Naive thymus-derived CD8-positive, alpha-beta T cell (primary cell): Measurements from ENCODE around the gene ZNF708. TPM values are rescaled to one million over a fixed set of nuclear protein-coding genes. Genes with fewer than 3 reads are reported as not detected.
"Not testable (repeated sequence)": the region's sequence is repeated elsewhere in the genome, so short reads cannot be mapped to it uniquely, and the experiment has no call there.

Source experiments
- ATAC-seq, 2 donors: fragments of 150-1000 bp; cut with Tn5 transposase in 1 of 2; sonication (Bioruptor Pico), chemical (Tn5 transposase) in 1 of 2; 1 replicate in 1 of 2; 2 replicates in 1 of 2; pipeline ENCODE4 v1.10.0; 2021; ENCODE audit warnings: mild to moderate bottlenecking in 2 of 2, moderate library complexity in 2 of 2
- POLR2A ChIA-PET: fragments of 350-600 bp; sonication (Branson Sonifier 250); formaldehyde crosslinking; loops from one replicate; lab custom pipeline; 2021; ENCODE audit warnings: antibody characterized with exemption; lab: Charles Lee
- DNase-seq, 10 donors: peaks; one replicate each; pipeline versions ENCODE4 v3.0.0 to v3.0.0-alpha.2; 2020 to 2022
- H3K27ac Mint-ChIP-seq, 10 donors: one replicate each; pipeline ENCODE4 v1.8.0; 2020 to 2022; ENCODE audit warnings: mild to moderate bottlenecking in 10 of 10, mixed read lengths in 10 of 10, moderate library complexity in 4 of 10, inconsistent platforms in 1 of 10
- H3K27me3 Mint-ChIP-seq, 5 donors: one replicate each; pipeline ENCODE4 v1.8.0; 2021 to 2022; ENCODE audit warnings: mixed read lengths in 5 of 5
- H3K36me3 Mint-ChIP-seq, 3 donors: one replicate each; pipeline ENCODE4 v1.8.0; 2020 to 2022; ENCODE audit warnings: mixed read lengths in 3 of 3, mild to moderate bottlenecking in 2 of 3, inconsistent platforms in 1 of 3
- H3K4me1 Mint-ChIP-seq, 4 donors: one replicate each; pipeline ENCODE4 v1.8.0; 2021 to 2022; ENCODE audit warnings: mixed read lengths in 4 of 4
- H3K4me3 Mint-ChIP-seq, 10 donors: one replicate each; pipeline ENCODE4 v1.8.0; 2020 to 2022; ENCODE audit warnings: mild to moderate bottlenecking in 10 of 10, mixed read lengths in 10 of 10, moderate library complexity in 6 of 10, inconsistent platforms in 1 of 10
- H3K9me3 Mint-ChIP-seq, 9 donors: one replicate each; pipeline ENCODE4 v1.8.0; 2020 to 2022; ENCODE audit warnings: mixed read lengths in 9 of 9, mild to moderate bottlenecking in 3 of 9, inconsistent platforms in 1 of 9, moderate library complexity in 1 of 9
- polyA plus RNA-seq, 3 donors: library from polyadenylated mRNA; unstranded; fragments of 300-500 nt; fragmentation: Illumina TruSeq; gene quantifications; one replicate each; pipeline ENCODE4 v1.2.3, GENCODE V29; 2021
- total RNA-seq, 8 experiments: library from RNA in 2 of 8; stranded (reverse) in 2 of 8; gene quantifications; one replicate each; pipeline ENCODE4 v1.2.3 and lab custom pipeline; 2021 to 2026

ZNF708 gene
- total RNA-seq (10 to 100 TPM; 45.6 to 47.8 TPM), polyA plus RNA-seq (10 to 100 TPM; 11.8 to 15.1 (median 14.0) TPM), total RNA-seq (lab: John Stamatoyannopoulos, UW) (21.7 to 66.4 (median 36.6) reads per million in 6 experiments)

DNA sequence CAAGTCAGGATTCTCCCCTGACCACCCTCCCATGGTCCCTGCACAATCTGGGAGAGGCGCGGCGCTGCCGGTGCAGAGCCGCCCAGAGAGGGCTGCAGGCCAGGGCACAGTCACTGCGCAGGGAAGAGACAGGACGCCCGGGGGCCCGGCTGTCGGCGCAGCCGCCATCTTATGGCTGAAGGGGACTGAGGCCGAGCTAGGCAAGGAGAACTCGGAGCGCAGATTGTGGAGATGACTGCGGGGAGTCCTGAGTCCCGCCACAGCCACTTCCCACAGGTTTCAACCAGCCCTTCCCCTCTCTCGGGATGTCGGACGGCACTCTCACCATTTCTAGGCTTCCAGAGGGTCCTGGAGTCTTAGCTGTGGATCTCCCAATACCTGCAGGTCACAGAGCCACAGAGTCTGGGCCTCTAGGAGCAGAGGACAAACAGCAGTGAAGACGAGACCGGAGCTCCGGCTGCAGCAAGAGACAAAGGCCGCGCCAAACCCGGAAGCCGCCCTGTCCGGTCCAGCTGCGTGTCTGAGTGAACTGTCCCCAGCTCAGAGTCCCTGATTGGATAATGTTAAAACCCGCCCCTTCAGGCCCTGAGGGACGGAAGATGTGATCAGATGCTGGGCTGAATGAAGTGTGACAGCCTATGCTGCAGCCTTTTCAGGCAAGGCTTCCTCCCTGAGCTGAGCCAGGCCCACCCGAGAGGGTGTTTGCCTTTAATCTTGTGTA lies at the start of gene ZNF708:
ZNF708 (minus strand) TSS at position 526 of the 721 bp plus-strand sequence; CDS start at position 328, 198 bp downstream.
- POLR2A ChIA-PET: interaction anchor here (0.6 to 2.7 kb wide), 23 partner anchors 10 to 1945 kb away, joined by 3 to 43 read pairs (median 4); partner anchors contain the start of genes ZNF100, ZNF257, ZNF429 and ZNF43
- H3K9me3 Mint-ChIP-seq: peaks cover 0 to 29% (median 13%) of the 10 kb centered on the region in 9 donors
- ATAC-seq: peak; percentile 94 to 96
- peak; percentile 51 to 85 (median 70) for DNase-seq
- H3K27me3 Mint-ChIP-seq: no peaks in the 10 kb centered on the region
- H3K36me3 Mint-ChIP-seq: peaks cover 16 to 34% (median 33%) of the 10 kb centered on the region in 3 donors
- H3K27ac Mint-ChIP-seq: peak within 1 kb of the TSS; percentile 98 to 99 (median 99)
- peaks cover 16 to 50% (median 38%) of the 10 kb centered on the region in 4 donors for H3K4me1 Mint-ChIP-seq
- peak within 1 kb of the TSS; percentile 97 to 99 (median 99) for H3K4me3 Mint-ChIP-seq

DNA sequence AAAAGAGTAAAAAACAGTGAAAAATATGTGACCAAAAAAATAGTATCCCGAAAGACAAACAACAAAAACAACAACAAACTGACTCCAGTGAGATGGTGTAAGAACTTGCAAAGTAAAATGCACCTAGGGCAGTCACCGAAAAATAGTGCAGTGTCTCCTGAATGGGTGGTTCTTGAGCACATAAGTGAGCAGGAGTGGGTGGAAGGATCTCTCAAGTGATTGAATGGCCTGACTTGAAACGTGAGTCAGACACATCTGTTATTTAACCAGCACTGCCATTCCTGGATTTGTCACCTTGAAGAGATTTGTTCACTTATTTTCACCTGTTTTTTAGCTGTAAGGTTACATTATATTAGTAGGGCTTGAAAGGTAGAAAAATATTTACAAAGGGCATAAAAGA lies 33.1 kb upstream of the ZNF708 start:
- Mint-ChIP-seq H3K36me3 (peaks cover 20 to 45% (median 44%) of the 10 kb centered on the region in 3 donors), H3K4me3 (peak overlapping the region in 1 of 10 donors; percentile 4), H3K27me3 (no peaks in the 10 kb centered on the region), H3K27ac (no peak overlapping the region), H3K9me3 (peaks cover 0 to 41% (median 6%) of the 10 kb centered on the region in 9 donors), H3K4me1 (peaks cover 3 to 31% (median 22%) of the 10 kb centered on the region in 4 donors)
- POLR2A ChIA-PET: interaction anchor here (0.6 kb wide), 1 partner anchor 32 kb away, joined by 4 read pairs; no protein-coding TSS in a partner anchor
- DNase-seq: no peak
- ATAC-seq: no peak

DNA sequence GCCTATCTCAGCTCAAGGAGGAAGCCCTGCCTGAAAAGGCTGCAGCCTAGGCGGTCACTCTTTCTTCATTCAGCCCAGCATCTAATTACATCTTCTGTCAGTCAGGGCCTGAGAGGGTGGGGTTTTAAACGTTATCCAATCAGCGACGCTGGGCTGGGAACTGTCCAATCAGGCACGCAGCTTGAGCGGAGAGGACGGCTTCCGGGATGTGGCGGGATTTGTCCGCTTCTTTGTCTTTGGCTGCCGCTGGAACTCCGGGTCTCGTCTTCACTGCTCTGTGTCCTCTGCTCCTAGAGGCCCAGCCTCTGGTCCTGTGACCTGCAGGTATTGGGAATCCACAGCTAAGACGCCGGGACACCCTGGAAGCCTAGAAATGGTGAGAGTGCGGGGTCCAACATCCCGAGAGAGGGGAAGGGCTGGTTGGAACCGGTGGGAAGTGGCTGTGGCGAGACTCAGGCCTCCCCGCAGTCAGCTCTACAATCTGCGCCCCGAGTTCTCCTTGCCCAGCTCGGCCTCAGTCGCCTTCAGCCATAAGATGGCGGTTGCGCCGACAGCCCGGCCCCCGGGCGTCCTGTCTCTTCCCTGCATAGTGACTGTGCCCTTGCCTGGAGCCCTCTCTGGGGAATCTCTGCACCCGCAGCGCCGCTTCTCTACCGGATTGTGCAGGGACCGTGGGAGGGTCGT lies 29.7 kb upstream of the ZNF708 start, which contains the start of gene ZNF738:
ZNF738 (plus strand) TSS at position 233 of the 684 bp plus-strand sequence; CDS start at position 374, 141 bp downstream.
- H3K4me1 Mint-ChIP-seq: peaks cover 0 to 22% (median 18%) of the 10 kb centered on the region in 4 donors
- peak; percentile 64 to 92 (median 78) for DNase-seq
- peaks cover 0 to 16% (median 0%) of the 10 kb centered on the region in 9 donors for H3K9me3 Mint-ChIP-seq
- peaks cover 10 to 21% (median 15%) of the 10 kb centered on the region in 3 donors for H3K36me3 Mint-ChIP-seq
- POLR2A ChIA-PET: interaction anchor here (0.6 to 2.4 kb wide), 7 partner anchors 30 to 477 kb away, joined by 3 to 43 read pairs (median 6); partner anchors contain the start of genes ZNF429, ZNF43, ZNF431 and ZNF493
- peak; percentile 95 for ATAC-seq
- H3K27ac Mint-ChIP-seq: peak within 1 kb of the TSS; percentile 93 to 97 (median 95)
- H3K27me3 Mint-ChIP-seq: no peaks in the 10 kb centered on the region
- peak within 1 kb of the TSS; percentile 96 to 100 (median 99) for H3K4me3 Mint-ChIP-seq

DNA sequence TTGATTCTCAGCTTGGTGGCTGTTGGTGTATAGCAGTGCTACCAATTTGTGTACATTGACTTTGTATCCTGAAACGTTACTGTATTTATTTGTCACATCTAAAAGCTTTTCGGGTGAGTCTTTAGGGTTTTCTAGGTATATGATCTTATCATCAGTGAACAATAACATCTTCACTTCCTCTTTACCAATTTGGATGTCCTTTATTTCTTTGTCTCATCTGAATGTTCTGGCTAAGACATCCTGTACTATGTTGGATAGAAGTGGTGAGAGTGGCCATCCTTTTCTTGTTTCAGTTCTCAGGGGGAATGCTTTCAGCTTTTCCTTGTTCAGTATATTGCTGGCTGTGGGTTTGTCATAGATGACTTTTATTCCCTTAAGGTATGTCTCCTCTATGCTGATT lies 23.6 kb upstream of the ZNF708 start:
- peaks cover 9 to 30% (median 21%) of the 10 kb centered on the region in 9 donors for H3K9me3 Mint-ChIP-seq
- H3K36me3 Mint-ChIP-seq: peaks cover 0 to 19% (median 14%) of the 10 kb centered on the region in 3 donors
- H3K4me1 Mint-ChIP-seq: peaks cover 2 to 11% (median 4%) of the 10 kb centered on the region in 4 donors
- DNase-seq (no peak), ATAC-seq (no peak)
- no peak overlapping the region for H3K4me3 Mint-ChIP-seq
- POLR2A ChIA-PET: interaction anchor here (0.7 kb wide), 1 partner anchor 22 kb away, joined by 8 read pairs; no protein-coding TSS in a partner anchor
- peak overlapping the region in 2 of 10 donors; percentile 8 to 15 for H3K27ac Mint-ChIP-seq
- H3K27me3 Mint-ChIP-seq: no peaks in the 10 kb centered on the region

DNA sequence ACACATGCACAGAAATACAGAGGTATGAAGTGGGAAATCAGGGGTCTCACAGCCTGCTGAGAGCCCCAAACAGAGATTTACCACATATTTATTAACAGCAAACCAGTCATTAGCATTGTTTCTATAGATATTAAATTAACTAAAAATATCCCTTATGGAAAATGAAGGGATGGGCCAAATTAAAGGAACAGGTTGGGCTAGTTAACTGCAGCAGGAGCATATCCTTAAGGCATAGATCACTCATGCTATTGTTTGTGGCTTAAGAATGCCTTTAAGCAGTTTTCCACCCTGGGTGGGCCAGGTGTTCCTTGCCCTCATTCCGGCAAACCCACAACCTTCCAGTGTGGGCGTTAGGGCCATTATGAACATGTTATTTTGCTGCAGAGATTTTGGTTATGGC lies 15.6 kb upstream of the ZNF708 start:
- H3K4me3 Mint-ChIP-seq, POLR2A ChIA-PET, H3K4me1 Mint-ChIP-seq, DNase-seq, ATAC-seq, H3K27ac Mint-ChIP-seq, H3K27me3 Mint-ChIP-seq: not testable (repeated sequence)
- Mint-ChIP-seq H3K36me3 (peaks cover 0 to 32% (median 29%) of the 10 kb centered on the region in 3 donors), H3K9me3 (peaks cover 9 to 68% (median 27%) of the 10 kb centered on the region in 9 donors)

DNA sequence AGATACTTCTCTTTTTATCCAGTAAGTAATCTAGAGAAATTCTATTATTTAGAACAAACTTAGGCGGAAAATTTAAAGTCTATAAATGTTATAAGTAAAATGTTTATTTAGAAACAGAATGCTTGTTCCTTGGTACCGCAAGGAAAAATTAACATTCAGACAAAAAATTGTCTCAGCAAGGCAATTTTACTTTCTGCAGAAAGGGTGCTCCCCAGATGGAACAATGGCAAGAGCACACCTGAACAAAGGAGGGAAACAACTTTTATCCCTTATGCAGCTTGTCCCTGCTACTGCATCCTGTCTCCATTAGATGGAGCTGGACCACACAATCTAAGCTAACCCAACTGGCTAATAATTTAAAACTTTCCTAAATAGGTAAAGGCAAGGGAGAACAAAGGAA lies 6.5 kb upstream of the ZNF708 start:
- Mint-ChIP-seq H3K27ac (no peak overlapping the region), H3K9me3 (peaks cover 0 to 68% (median 30%) of the 10 kb centered on the region in 9 donors), H3K4me1 (peaks cover 0 to 1% (median under 1%) of the 10 kb centered on the region in 4 donors), H3K27me3 (no peaks in the 10 kb centered on the region), H3K4me3 (no peak overlapping the region), H3K36me3 (peaks cover 0 to 38% (median 32%) of the 10 kb centered on the region in 3 donors)
- POLR2A ChIA-PET: no interaction called here
- ATAC-seq: no peak
- no peak for DNase-seq

DNA sequence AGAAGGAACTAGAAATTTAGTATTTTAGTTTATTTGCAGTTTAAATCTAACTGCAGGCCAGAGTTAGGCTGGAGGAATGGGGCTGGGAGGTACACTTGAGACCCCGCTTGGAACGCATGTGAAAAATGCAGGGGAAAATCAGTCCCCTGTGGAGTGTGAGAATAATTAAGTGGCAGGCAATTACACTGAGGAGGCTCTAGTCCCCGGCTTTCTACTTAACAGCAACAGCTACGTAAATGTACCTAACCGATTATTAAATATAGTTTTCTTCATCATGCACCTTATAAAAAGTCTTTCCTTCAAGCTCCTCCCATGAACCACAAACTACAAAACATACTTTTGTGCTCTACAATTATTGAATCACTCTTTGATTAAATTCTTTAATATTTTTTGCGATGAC lies 804 bp downstream of the ZNF708 start:
- ATAC-seq (peak; percentile 20 to 33), DNase-seq (no peak)
- Mint-ChIP-seq H3K4me3 (peak overlapping the region; percentile 97 to 99 (median 99)), H3K4me1 (peaks cover 20 to 56% (median 43%) of the 10 kb centered on the region in 4 donors), H3K36me3 (peaks cover 16 to 40% (median 35%) of the 10 kb centered on the region in 3 donors), H3K27me3 (no peaks in the 10 kb centered on the region), H3K27ac (peak overlapping the region; percentile 98 to 99 (median 99)), H3K9me3 (peaks cover 0 to 35% (median 10%) of the 10 kb centered on the region in 9 donors)
- POLR2A ChIA-PET: interaction anchor here (0.6 to 2.7 kb wide), 19 partner anchors 10 to 763 kb away, joined by 3 to 43 read pairs (median 6); partner anchors contain the start of genes ZNF100, ZNF257, ZNF429 and ZNF43

DNA sequence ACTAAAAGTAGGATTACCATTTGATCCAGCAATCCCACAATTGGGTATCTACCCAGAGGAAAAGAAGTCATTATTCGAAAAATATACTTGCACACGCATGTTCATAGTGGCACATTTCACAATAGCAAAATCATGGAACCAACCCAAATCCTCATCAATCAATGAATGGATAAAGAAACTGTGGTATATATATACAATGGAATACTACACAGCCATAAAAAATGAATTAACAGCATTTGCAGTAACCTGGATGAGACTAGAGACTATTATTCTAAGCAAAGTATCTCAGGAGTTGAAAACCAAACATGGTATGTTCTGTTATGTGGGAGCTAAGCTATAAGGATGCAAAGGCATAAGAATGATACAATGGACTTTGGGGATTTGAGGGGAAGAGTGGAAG lies 3.0 kb downstream of the ZNF708 start:
- H3K27me3 Mint-ChIP-seq: no peaks in the 10 kb centered on the region
- H3K4me1 Mint-ChIP-seq: peaks cover 27 to 77% (median 65%) of the 10 kb centered on the region in 4 donors
- H3K4me3 Mint-ChIP-seq: peak overlapping the region; percentile 16 to 68 (median 53)
- peak overlapping the region in 3 of 10 donors; percentile 13 to 48 (median 44) for H3K27ac Mint-ChIP-seq
- DNase-seq (no peak), ATAC-seq (no peak)
- POLR2A ChIA-PET: no interaction called here
- H3K9me3 Mint-ChIP-seq: peaks cover 0 to 57% (median 10%) of the 10 kb centered on the region in 9 donors
- peaks cover 16 to 60% (median 49%) of the 10 kb centered on the region in 3 donors for H3K36me3 Mint-ChIP-seq

DNA sequence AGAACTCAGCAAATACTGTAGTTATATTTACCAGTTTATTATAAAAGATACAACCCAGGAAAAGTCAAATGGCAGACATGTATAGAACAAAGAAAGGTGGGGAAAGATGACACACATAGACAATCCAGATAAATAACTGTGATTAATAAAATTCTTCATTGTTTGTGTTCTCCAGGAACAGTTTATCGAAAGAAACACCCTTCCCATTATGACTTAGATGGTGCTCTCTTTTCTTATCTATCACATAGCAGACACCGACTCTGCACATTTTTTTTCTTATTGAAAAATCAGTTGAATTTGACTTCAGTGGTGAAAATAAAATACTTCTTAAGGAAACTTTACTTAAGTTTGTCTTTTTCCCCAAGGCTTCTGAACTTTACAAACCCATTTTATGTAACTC lies 6.2 kb downstream of the ZNF708 start:
- peak overlapping the region in 2 of 10 donors; percentile 31 to 57 for H3K27ac Mint-ChIP-seq
- peaks cover 23 to 83% (median 58%) of the 10 kb centered on the region in 3 donors for H3K36me3 Mint-ChIP-seq
- peak overlapping the region in 2 of 10 donors; percentile 16 to 46 for H3K4me3 Mint-ChIP-seq
- ATAC-seq (no peak), DNase-seq (no peak)
- POLR2A ChIA-PET: no interaction called here
- peaks cover 32 to 82% (median 77%) of the 10 kb centered on the region in 4 donors for H3K4me1 Mint-ChIP-seq
- no peaks in the 10 kb centered on the region for H3K27me3 Mint-ChIP-seq
- peaks cover 0 to 81% (median 10%) of the 10 kb centered on the region in 9 donors for H3K9me3 Mint-ChIP-seq

DNA sequence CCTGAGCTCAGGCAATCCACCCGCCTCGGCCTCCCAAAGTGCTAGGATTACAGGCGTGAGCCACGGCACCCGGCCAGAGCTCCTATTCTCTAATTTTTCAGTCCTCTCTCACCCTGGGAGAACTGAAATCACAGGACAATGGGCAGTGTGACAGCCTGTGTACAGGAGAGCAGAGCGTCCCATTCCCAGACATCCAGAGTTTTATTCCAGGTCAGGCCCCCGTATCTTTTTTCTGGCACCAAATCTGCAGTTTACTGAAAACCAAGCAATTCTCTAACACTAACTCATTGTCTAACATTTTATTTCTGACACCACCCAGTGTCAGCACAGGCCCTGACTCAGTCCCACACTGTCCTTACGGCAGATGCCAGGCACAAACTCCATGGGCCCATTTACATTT lies 6.7 kb downstream of the ZNF708 start:
- peaks cover 25 to 84% (median 55%) of the 10 kb centered on the region in 3 donors for H3K36me3 Mint-ChIP-seq
- H3K27ac Mint-ChIP-seq: peak overlapping the region in 2 of 10 donors; percentile 31 to 57
- peak overlapping the region in 3 of 10 donors; percentile 3 to 18 (median 4) for H3K4me3 Mint-ChIP-seq
- DNase-seq (no peak), ATAC-seq (no peak)
- H3K9me3 Mint-ChIP-seq: peaks cover 0 to 86% (median 10%) of the 10 kb centered on the region in 9 donors
- POLR2A ChIA-PET: interaction anchor here (0.7 to 1.1 kb wide), 2 partner anchors 34 to 36 kb away, joined by 3 to 6 read pairs; partner anchors contain the start of gene ZNF738
- H3K27me3 Mint-ChIP-seq: no peaks in the 10 kb centered on the region
- peaks cover 36 to 82% (median 77%) of the 10 kb centered on the region in 4 donors for H3K4me1 Mint-ChIP-seq

DNA sequence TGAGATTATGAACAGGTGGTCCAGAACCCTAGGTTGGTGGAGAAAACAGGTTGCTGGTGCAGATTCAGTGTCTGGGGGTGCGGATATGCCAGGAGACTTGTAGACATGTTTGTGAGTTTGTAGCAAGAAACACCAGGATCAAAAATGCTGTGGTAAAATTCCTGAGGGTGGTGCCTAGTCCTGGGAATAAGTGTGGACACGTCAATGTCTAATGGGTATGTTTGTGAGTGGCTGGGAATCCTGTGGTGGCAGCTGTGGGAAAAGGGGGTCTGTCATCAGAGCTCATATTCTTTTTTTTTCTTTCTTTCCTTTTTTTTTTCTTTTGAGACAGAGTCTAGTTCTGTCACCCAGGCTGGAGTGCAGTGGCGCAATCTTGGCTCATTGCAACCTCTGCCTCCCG lies 7.2 kb downstream of the ZNF708 start:
- H3K4me1 Mint-ChIP-seq: peaks cover 38 to 82% (median 79%) of the 10 kb centered on the region in 4 donors
- H3K36me3 Mint-ChIP-seq: peaks cover 29 to 84% (median 57%) of the 10 kb centered on the region in 3 donors
- no peaks in the 10 kb centered on the region for H3K27me3 Mint-ChIP-seq
- H3K9me3 Mint-ChIP-seq: peaks cover 0 to 90% (median 10%) of the 10 kb centered on the region in 9 donors
- DNase-seq (no peak), ATAC-seq (no peak)
- peak overlapping the region in 5 of 10 donors; percentile 14 to 67 (median 24) for H3K4me3 Mint-ChIP-seq
- H3K27ac Mint-ChIP-seq: peak overlapping the region in 3 of 10 donors; percentile 5 to 52 (median 49)
- POLR2A ChIA-PET: interaction anchor here (0.7 to 1.1 kb wide), 2 partner anchors 35 to 37 kb away, joined by 3 to 6 read pairs; partner anchors contain the start of gene ZNF738
